ENCODE results near the gene POLR1F.

POLR1F gene

GRCh38 chr7:19663816-19664462, 44.9 kb downstream of the POLR1F start:
- Histone ChIP-seq H3K4me1 (ENCODE audit: insufficient read depth, low read length) (no peaks in the 10 kb centered on the region), H3K27me3 (ENCODE audit: insufficient read depth, low read length) (no peaks in the 10 kb centered on the region), H3K9me3 (ENCODE audit: low read length) (no peaks in the 10 kb centered on the region), H3K36me3 (ENCODE audit: insufficient read depth, low read length) (no peaks in the 10 kb centered on the region), H3K4me3 (ENCODE audit: low read length) (no peak overlapping the region), H2AFZ (ENCODE audit: low read depth, low read length) (no peak overlapping the region)

DNA sequence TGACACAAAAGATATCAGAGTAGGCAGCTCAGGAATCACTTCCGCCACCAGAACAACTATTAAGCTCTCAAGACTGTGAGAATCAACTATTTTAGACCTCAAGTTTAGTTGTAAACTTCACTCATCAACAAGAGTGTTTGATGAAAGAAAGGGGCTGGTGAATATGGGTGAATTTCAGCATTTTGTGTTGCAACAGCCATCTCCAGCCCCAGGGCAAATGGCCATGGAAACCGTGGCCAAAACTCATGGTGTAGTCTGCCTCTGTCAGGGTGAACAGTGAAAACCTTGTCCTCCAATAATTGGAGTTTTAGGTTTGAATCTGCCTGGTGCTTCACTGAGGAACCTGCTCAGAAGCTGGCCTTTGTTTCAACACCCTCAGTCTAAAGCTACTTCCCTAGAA, 60.0 kb downstream of the POLR1F start:
- no peaks in the 10 kb centered on the region for H3K4me1 ChIP-seq (ENCODE audit: insufficient read depth, low read length)
- no peak overlapping the region for H3K4me3 ChIP-seq (ENCODE audit: low read length)
- no peaks in the 10 kb centered on the region for H3K27me3 ChIP-seq (ENCODE audit: insufficient read depth, low read length)
- H2AFZ ChIP-seq (ENCODE audit: low read depth, low read length) = no peak overlapping the region
- no peaks in the 10 kb centered on the region for H3K9me3 ChIP-seq (ENCODE audit: low read length)
- H3K36me3 ChIP-seq (ENCODE audit: insufficient read depth, low read length) = no peaks in the 10 kb centered on the region

Data from neuron (in vitro differentiated cells).